OCI-LY7 (cell line): ENCODE results near the gene SNCAIP.

ENCODE experiments used
- CTCF ChIP-seq: fragments of 200-600 bp; sonication (generic); conservative IDR thresholded peaks from 2 replicates; pipeline ENCODE4 v1.5.1; 2014; ENCODE audit warnings: mild to moderate bottlenecking, antibody characterized with exemption, low read length, moderate library complexity, mixed read lengths
- EZH2phosphoT487 ChIP-seq: fragments of 200-600 bp; sonication (generic); IDR thresholded peaks from 2 replicates; pipeline ENCODE4 v1.6.1; 2018; ENCODE audit warnings: low read depth, borderline replicate concordance, mild to moderate bottlenecking, mixed run types, antibody characterized with exemption, low read length, moderate library complexity, mixed read lengths

- no peak for TF ChIP-seq EZH2phosphoT487
- TF ChIP-seq CTCF: no peak
These were observed 115.6 kb downstream of the SNCAIP start for GRCh38 chr5:122427621-122428020.
